Measurements from ENCODE around the gene ADH4. TPM values are rescaled to one million over a fixed set of nuclear protein-coding genes. Genes with fewer than 3 reads are reported as not detected.

ADH4 gene
- total and polyA plus RNA-seq, 2 donors (not counting 3 experiments of a cell fraction or from before 2014, with no cell fraction given) = not detected

DNA sequence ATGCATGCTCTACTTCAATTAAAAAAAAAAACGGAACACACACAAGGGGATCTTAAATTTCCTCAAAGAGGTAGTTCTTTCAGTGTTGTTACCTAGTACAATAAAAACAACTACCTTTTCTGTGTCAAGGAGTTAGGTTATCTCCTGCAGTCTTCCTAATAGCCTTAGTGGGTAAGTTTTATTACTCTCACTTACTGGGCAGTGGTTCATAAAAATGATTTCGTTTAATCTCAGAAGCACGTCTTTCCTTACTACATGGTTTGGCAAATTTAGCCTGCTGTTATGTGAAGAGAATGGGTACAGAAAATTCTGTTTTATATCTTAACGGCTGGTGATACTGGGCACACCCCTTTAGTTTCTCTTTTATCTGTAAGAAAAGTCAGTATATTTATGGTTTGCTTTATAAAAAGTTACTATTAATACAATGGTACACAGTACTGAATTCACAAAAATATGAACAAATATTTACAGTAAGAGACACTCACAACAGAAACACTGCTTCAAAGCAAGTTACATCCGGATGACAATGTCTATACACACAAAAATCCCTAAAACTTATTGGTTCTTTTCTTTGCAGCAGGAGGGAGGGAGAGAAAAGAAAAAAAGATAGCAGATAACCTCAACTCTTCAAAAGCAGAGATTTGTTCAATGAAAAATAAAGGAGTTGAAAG is 64.3 kb downstream of the ADH4 start:
- POLR2A ChIA-PET = no interaction called here
- no TSS peak for BruUV-seq (replicated peaks)

GRCh38 chr4:99078931-99079624 is 65.0 kb downstream of the ADH4 start:
- no peaks in the 10 kb centered on the region for H3K79me2 ChIP-seq (ENCODE audit: control insufficient read depth, insufficient read depth, low read length)
- no peak overlapping the region for H3K4me3 ChIP-seq (replicated peaks in 1 of 3; ENCODE audit: insufficient read depth in 1 of 3, low read depth in 1 of 3, low read length in 3 of 3)
- ChIA-PET CTCF (interaction anchor here (1.1 to 1.8 kb wide), 2 partner anchors 9 to 12 kb away, joined by 3 to 4 read pairs; no protein-coding TSS in a partner anchor), POLR2A (no interaction called here)
- intact Hi-C loops (cut with micrococcal nuclease) = no loop called here
- peaks cover 20 to 21% of the 10 kb centered on the region in 2 experiments for H3K36me3 ChIP-seq (ENCODE audit: control insufficient read depth in 2 of 2, extremely low read depth in 1 of 2, insufficient read depth in 2 of 2, low read length in 2 of 2)
- no peak overlapping the region for H3K27ac ChIP-seq (ENCODE audit: insufficient read depth, low read depth, low read length)
- H3K27me3 ChIP-seq (ENCODE audit: control insufficient read depth in 2 of 2, insufficient read depth in 2 of 2, low read length in 2 of 2) = no peaks in the 10 kb centered on the region
- H3K9me1 ChIP-seq (replicated peaks; ENCODE audit: control insufficient read depth, extremely low read depth, insufficient read depth, low read length) = no peaks in the 10 kb centered on the region
- no peak overlapping the region for H3K4me2 ChIP-seq (ENCODE audit: insufficient read depth, low read length)
- DNase-seq (ENCODE audit: low read depth, low spot score) = no peak
- H3K9me3 ChIP-seq (replicated peaks; ENCODE audit: control insufficient read depth, insufficient read depth, low read length) = no peaks in the 10 kb centered on the region
- TF ChIP-seq EZH2 (IDR thresholded peaks at IDR 0.05; ENCODE audit: borderline replicate concordance, low read depth, low read length, severe bottlenecking) = no peak
- no peak for TF ChIP-seq MYC (IDR thresholded peaks at IDR 0.05; ENCODE audit: low read depth, low read length)
- no peak for TF ChIP-seq POLR2A (IDR thresholded peaks at IDR 0.05; ENCODE audit: low read depth, low read length)
- TF ChIP-seq, protein P1, sequence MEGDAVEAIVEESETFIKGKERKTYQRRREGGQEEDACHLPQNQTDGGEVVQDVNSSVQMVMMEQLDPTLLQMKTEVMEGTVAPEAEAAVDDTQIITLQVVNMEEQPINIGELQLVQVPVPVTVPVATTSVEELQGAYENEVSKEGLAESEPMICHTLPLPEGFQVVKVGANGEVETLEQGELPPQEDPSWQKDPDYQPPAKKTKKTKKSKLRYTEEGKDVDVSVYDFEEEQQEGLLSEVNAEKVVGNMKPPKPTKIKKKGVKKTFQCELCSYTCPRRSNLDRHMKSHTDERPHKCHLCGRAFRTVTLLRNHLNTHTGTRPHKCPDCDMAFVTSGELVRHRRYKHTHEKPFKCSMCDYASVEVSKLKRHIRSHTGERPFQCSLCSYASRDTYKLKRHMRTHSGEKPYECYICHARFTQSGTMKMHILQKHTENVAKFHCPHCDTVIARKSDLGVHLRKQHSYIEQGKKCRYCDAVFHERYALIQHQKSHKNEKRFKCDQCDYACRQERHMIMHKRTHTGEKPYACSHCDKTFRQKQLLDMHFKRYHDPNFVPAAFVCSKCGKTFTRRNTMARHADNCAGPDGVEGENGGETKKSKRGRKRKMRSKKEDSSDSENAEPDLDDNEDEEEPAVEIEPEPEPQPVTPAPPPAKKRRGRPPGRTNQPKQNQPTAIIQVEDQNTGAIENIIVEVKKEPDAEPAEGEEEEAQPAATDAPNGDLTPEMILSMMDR (IDR thresholded peaks at IDR 0.05; ENCODE audit: extremely low read depth in 1 of 2, insufficient read depth in 1 of 2, low read depth in 1 of 2, low read length in 2 of 2) = no peak
- no peak for TF ChIP-seq FOS (IDR thresholded peaks at IDR 0.05; ENCODE audit: borderline replicate concordance, insufficient read depth, low read length)
- TF ChIP-seq, protein P2, sequence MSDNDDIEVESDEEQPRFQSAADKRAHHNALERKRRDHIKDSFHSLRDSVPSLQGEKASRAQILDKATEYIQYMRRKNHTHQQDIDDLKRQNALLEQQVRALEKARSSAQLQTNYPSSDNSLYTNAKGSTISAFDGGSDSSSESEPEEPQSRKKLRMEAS (IDR thresholded peaks at IDR 0.05; ENCODE audit: insufficient read depth, insufficient read length) = no peak
- no peak for TF ChIP-seq POLR2AphosphoS5 (IDR thresholded peaks at IDR 0.05; ENCODE audit: insufficient read depth, low read depth, low read length)
- no peak for TF ChIP-seq JUN (IDR thresholded peaks at IDR 0.05; ENCODE audit: borderline replicate concordance, insufficient read depth, insufficient read length, low read depth)
- no peak for TF ChIP-seq GATA2 (IDR thresholded peaks at IDR 0.05; ENCODE audit: insufficient read depth, insufficient read length, low read depth, low read length)
- dilution Hi-C loops (cut with MboI; ENCODE audit: extremely low pct_ligation_motif_present, low sequenced_read_pairs) = no loop called here
- no TSS peak for BruUV-seq (replicated peaks)
- no peaks in the 10 kb centered on the region for H4K20me1 ChIP-seq (replicated peaks; ENCODE audit: control insufficient read depth, extremely low read depth, insufficient read depth, low read length)
- no peak overlapping the region for H2AFZ ChIP-seq (ENCODE audit: low read depth, low read length)
- H3K9ac ChIP-seq (replicated peaks; ENCODE audit: extremely low read depth, insufficient read depth, low read length) = no peak overlapping the region
- no peak for FAIRE-seq
- no peaks in the 10 kb centered on the region for H3K4me1 ChIP-seq (ENCODE audit: control insufficient read depth, extremely low read depth, insufficient read depth, low read length)

More for the DNA sequence above, 64.3 kb downstream of the ADH4 start:
- H3K4me3 ChIP-seq (replicated peaks in 1 of 3; ENCODE audit: insufficient read depth in 1 of 3, low read depth in 1 of 3, low read length in 3 of 3) = no peak overlapping the region
- peaks cover 21 to 23% of the 10 kb centered on the region in 2 experiments for H3K36me3 ChIP-seq (ENCODE audit: control insufficient read depth in 2 of 2, extremely low read depth in 1 of 2, insufficient read depth in 2 of 2, low read length in 2 of 2)
- H3K79me2 ChIP-seq (ENCODE audit: control insufficient read depth, insufficient read depth, low read length) = no peaks in the 10 kb centered on the region
- TF ChIP-seq GATA2 (IDR thresholded peaks at IDR 0.05; ENCODE audit: insufficient read depth, insufficient read length, low read depth, low read length) (no peak), POLR2A (IDR thresholded peaks at IDR 0.05; ENCODE audit: low read depth, low read length) (no peak), FOS (IDR thresholded peaks at IDR 0.05; ENCODE audit: borderline replicate concordance, insufficient read depth, low read length) (no peak)
- no peaks in the 10 kb centered on the region for H3K27me3 ChIP-seq (ENCODE audit: control insufficient read depth in 2 of 2, insufficient read depth in 2 of 2, low read length in 2 of 2)
- no peak overlapping the region for H3K4me2 ChIP-seq (ENCODE audit: insufficient read depth, low read length)
- H3K27ac ChIP-seq (ENCODE audit: insufficient read depth, low read depth, low read length) = no peak overlapping the region
- H2AFZ ChIP-seq (ENCODE audit: low read depth, low read length) = no peak overlapping the region
- no peaks in the 10 kb centered on the region for H4K20me1 ChIP-seq (replicated peaks; ENCODE audit: control insufficient read depth, extremely low read depth, insufficient read depth, low read length)
- FAIRE-seq = no peak
- no peaks in the 10 kb centered on the region for H3K9me1 ChIP-seq (replicated peaks; ENCODE audit: control insufficient read depth, extremely low read depth, insufficient read depth, low read length)
- no peak overlapping the region for H3K9ac ChIP-seq (replicated peaks; ENCODE audit: extremely low read depth, insufficient read depth, low read length)
- no peak for DNase-seq (ENCODE audit: low read depth, low spot score)
- no peaks in the 10 kb centered on the region for H3K4me1 ChIP-seq (ENCODE audit: control insufficient read depth, extremely low read depth, insufficient read depth, low read length)
- H3K9me3 ChIP-seq (replicated peaks; ENCODE audit: control insufficient read depth, insufficient read depth, low read length) = no peaks in the 10 kb centered on the region
- dilution Hi-C loops (cut with MboI; ENCODE audit: extremely low pct_ligation_motif_present, low sequenced_read_pairs) = no loop called here
- CTCF ChIA-PET = interaction anchor here (1.5 to 1.8 kb wide), 2 partner anchors 11 to 12 kb away, joined by 4 read pairs; no protein-coding TSS in a partner anchor
- intact Hi-C loops (cut with micrococcal nuclease) = loop anchor here (10.0 kb wide), 1 partner anchor 425 kb away; the partner anchor contains the start of gene TSPAN5
